ENCODE measurements around the gene CYP11A1. TPM values are rescaled to one million over a fixed set of nuclear protein-coding genes. Genes with fewer than 3 reads are reported as not detected.

Gene CYP11A1
- total RNA-seq, 1 donor from 2014 or later: 2.0 TPM

- no peaks in the 10 kb centered on the region for H3K36me3 ChIP-seq (ENCODE audit: control insufficient read depth, insufficient read depth, low read length)
- H3K27me3 ChIP-seq (ENCODE audit: control insufficient read depth, insufficient read depth, low read length): no peaks in the 10 kb centered on the region
These were observed 31.7 kb upstream of the CYP11A1 start for GRCh38 chr15:74399100-74399499.

GRCh38 chr15:74398183-74398582, 30.7 kb upstream of the CYP11A1 start:
- no peak for TF ChIP-seq CTCF (IDR thresholded peaks at IDR 0.05; ENCODE audit: insufficient read depth, low read length, poor library complexity, severe bottlenecking)

More at GRCh38 chr15:74399100-74399499, 31.7 kb upstream of the CYP11A1 start:
- no peak for TF ChIP-seq CTCF (IDR thresholded peaks at IDR 0.05; ENCODE audit: insufficient read depth, low read length, poor library complexity, severe bottlenecking)
- DNase-seq (ENCODE audit: low read depth): no peak
- no peak overlapping the region for H3K4me3 ChIP-seq (ENCODE audit: low read depth, low read length)

GRCh38 chr15:74397239-74398068, 30.0 kb upstream of the CYP11A1 start:
- no peak overlapping the region for H3K4me3 ChIP-seq (ENCODE audit: low read depth, low read length)
- no peaks in the 10 kb centered on the region for H3K27me3 ChIP-seq (ENCODE audit: control insufficient read depth, insufficient read depth, low read length)
- no peaks in the 10 kb centered on the region for H3K36me3 ChIP-seq (ENCODE audit: control insufficient read depth, insufficient read depth, low read length)
- no peak for DNase-seq (ENCODE audit: low read depth)
- no peak for TF ChIP-seq CTCF (IDR thresholded peaks at IDR 0.05; ENCODE audit: insufficient read depth, low read length, poor library complexity, severe bottlenecking)

More at GRCh38 chr15:74398183-74398582, 30.7 kb upstream of the CYP11A1 start:
- Histone ChIP-seq H3K36me3 (ENCODE audit: control insufficient read depth, insufficient read depth, low read length) (no peaks in the 10 kb centered on the region), H3K27me3 (ENCODE audit: control insufficient read depth, insufficient read depth, low read length) (no peaks in the 10 kb centered on the region), H3K4me3 (ENCODE audit: low read depth, low read length) (no peak overlapping the region)
- no peak for DNase-seq (ENCODE audit: low read depth)

GRCh38 chr15:74396445-74397238, 29.2 kb upstream of the CYP11A1 start:
- TF ChIP-seq CTCF (IDR thresholded peaks at IDR 0.05; ENCODE audit: insufficient read depth, low read length, poor library complexity, severe bottlenecking): no peak
- Histone ChIP-seq H3K36me3 (ENCODE audit: control insufficient read depth, insufficient read depth, low read length) (no peaks in the 10 kb centered on the region), H3K27me3 (ENCODE audit: control insufficient read depth, insufficient read depth, low read length) (no peaks in the 10 kb centered on the region), H3K4me3 (ENCODE audit: low read depth, low read length) (no peak overlapping the region)
- DNase-seq (ENCODE audit: low read depth): peak; percentile 97

- no peaks in the 10 kb centered on the region for H3K27me3 ChIP-seq (ENCODE audit: control insufficient read depth, insufficient read depth, low read length)
- H3K4me3 ChIP-seq (ENCODE audit: low read depth, low read length): no peak overlapping the region
- no peak for DNase-seq (ENCODE audit: low read depth)
- H3K36me3 ChIP-seq (ENCODE audit: control insufficient read depth, insufficient read depth, low read length): no peaks in the 10 kb centered on the region
- no peak for TF ChIP-seq CTCF (IDR thresholded peaks at IDR 0.05; ENCODE audit: insufficient read depth, low read length, poor library complexity, severe bottlenecking)
These were observed 28.6 kb upstream of the CYP11A1 start for GRCh38 chr15:74396146-74396438.
